Measurements from ENCODE around the gene FARS2.
"Not testable (repeated sequence)": the region's sequence is repeated elsewhere in the genome, so short reads cannot be mapped to it uniquely, and the experiment has no call there.

Gene FARS2

DNA sequence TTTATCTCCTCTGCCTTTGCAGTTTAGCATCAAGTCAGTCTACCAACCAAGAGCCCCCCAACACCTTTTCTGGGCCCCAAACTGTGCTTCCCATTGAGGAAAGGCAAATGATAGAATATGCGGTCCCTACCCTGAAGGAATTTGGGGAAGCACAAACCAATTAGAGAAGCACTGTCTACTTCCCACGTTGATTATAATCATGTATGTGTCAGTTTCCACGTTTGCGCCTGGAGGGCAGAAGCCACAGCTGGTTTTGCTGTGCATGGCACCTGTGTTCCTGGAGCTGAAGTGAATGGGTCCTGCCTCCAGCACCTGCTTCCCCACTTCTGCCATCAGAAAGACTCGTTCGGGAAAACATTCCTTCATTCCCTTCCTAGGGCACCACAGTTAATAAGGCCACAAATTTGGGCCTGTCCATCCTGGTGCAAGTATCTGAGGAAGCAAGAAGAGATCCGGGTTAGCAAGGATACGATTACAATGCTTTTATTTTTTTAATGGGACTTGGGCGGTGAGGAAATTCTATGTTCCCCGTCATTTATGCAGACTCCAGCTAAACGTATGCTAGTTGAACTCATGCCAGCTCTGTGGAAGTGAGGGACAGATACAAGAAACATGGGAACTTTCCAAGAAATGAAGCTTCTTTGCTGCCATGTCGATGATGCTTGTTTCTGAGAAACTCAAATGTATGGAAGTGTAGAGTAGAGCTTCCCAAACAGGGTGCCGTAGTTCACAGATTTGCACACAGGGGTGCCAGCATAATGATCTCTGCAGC lies 411.9 kb downstream of the FARS2 start:
- DNase-seq = no peak

DNA sequence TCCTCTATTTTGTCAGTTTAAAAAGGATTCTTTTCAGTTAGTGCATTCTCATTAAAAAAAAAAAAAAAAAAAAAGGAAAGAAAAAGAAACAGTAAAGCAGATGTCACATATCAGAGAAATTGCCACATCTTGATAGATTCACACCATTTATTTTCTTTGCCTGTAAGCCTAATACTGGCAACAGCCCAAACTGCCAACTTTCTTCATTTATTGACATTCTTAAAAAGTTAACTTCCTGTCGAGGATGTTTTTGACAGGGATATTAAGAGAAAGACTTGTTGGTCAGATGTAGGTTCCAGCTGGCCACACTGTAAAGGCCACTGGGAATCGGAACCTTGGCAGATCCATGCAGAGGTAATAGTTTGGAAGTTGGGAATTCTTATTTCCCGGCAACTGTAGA lies 412.8 kb downstream of the FARS2 start:
- no peak for DNase-seq

DNA sequence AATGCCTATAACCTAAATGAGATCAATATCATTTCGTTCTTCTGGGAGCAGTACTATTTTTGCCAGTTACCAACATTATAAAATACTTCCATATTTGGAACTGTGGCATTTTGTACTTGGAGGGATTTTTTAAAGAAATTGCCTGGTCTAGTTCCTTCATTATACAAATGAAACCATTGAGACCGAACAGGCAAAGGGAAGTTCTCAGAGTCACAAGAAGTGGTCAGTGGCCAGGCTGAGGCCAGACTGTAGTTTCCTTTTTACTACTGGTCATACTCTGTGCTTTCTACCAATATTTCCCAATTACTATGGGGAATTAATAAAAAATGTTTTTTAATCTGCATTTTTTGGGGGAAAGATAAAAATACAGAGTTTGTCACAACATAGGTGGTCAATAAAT lies 413.4 kb downstream of the FARS2 start:
- DNase-seq = no peak

GRCh38 chr6:5676701-5677100 lies 415.4 kb downstream of the FARS2 start:
- DNase-seq = no peak

GRCh38 chr6:5677219-5678000 lies 416.1 kb downstream of the FARS2 start:
- no peak for DNase-seq

GRCh38 chr6:5679270-5679669 lies 418.0 kb downstream of the FARS2 start:
- DNase-seq = no peak

GRCh38 chr6:5679691-5680090 lies 418.4 kb downstream of the FARS2 start:
- no peak for DNase-seq

DNA sequence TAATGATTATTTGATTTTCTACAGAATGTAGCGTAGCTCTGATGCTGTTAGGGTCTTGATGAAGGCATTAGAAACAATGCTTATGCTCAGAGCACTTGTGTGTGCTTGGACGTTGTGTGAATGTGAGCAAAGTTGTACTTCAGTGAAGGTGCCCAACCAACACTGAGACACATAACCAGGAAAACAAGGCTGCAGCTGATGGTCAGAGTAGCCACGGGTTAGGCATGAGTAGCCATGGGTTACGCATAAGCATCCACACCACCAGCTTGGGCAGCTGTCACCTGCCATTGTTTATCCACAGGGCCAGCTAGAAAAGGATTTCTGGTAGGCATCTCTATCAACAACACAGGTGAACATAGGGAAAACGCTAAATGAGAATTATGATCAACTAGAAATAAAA lies 418.8 kb downstream of the FARS2 start:
- no peak for DNase-seq

DNA sequence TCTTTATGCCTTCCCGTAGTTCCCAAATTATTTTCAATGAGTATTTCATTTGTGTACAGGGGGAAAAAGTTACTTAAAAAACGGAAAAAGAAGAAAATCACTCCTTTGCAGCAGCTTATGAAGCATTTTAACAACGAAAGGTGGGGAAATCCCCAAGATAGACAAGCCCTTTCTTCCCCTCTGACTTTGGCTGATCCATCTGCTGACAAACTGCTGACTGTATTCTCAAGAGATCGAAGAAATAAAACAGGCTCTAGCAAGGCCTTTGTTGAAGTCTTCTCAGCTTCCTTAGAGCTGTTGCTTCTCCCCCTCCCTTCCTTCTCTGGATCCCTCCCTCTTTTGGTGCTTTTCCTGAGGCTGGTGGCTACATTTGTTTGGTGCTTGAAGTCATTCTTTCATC lies 420.2 kb downstream of the FARS2 start:
- DNase-seq = no peak

DNA sequence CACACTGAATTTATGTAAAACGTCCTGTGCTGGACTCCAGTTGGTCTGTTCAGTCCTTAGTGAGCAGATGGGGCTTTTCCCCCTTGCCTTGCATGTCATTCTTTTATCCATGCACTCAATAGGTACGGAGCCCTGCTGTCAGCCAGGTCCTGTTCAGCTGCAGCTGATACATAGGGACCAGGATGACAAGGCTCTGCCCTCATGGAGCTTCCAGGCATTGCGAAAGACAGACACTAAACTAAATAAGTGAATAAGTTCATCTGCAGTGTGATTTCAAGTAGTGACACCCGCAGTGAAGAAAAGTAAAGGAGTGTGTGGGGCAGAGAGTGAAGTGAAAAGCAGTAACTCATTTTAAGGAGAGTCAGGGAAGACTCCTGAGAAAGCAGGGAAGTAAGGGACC lies 421.2 kb downstream of the FARS2 start:
- DNase-seq = no peak

DNA sequence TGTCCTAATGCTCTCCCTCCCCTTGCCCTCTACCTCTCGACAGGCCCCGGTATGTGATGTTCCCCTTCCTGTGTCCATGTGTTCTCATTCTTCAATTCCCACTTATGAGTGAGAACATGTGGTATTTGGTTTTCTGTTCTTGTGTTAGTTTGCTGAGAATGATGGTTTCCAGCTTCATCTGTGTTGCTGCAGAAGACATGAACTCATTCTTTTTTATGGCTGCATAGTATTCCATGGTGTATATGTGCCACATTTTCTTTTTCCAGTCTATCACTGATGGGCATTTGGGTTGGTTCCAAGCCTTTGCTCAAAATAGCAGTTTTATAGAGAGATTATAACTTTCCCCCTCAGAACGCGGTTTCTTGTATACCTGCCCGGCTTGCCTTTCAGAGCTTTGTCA lies 422.4 kb downstream of the FARS2 start:
- not testable (repeated sequence) for DNase-seq

- DNase-seq = no peak
Observed at GRCh38 chr6:5684320-5685053, 423.2 kb downstream of the FARS2 start.

GRCh38 chr6:5693225-5694145 lies 432.2 kb downstream of the FARS2 start:
- no peak for DNase-seq

DNA sequence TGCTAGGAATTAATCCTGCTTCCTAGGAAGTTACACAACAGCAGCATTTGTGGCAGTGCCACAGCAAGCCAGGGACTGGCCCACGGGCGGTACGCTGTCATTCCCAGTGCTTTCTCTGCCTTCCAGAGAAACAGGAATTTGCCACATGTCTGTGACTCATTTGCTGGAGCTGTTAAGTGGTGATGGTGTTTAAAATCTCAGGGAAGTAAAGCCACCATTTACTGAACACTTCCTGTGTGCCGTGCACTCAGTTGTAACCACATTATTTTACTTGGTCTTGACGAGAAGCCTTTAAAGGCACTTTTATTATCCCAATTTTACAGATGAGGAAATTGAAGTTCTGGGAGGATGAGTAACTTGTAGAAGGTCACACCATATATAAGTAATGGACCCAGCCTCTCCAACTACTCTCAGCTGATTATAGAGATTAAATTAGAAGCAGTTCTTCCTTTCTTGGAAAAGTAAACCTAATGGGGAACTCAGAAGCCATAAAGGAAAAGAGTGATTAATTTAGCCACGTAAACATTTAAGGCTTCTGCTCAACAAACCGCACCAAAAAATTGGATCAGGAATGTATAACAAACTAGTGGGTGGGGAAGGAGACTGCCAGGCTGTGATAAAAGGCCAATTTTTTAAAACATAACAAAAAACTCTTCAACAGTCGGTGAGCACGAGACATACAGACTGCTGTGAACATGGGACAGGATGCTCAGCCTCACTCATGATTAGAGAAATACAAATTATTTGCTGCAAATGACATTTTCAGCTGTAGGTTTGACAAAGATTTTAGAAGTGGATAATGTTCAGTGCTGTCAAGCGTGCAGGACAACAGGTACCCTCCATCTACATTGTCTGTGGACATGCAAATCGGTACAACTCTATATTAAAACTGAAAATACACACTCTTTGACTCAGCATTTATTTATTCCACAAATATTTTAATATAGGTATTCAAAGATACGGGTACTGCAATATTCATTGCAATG lies 434.2 kb downstream of the FARS2 start:
- DNase-seq = no peak

DNA sequence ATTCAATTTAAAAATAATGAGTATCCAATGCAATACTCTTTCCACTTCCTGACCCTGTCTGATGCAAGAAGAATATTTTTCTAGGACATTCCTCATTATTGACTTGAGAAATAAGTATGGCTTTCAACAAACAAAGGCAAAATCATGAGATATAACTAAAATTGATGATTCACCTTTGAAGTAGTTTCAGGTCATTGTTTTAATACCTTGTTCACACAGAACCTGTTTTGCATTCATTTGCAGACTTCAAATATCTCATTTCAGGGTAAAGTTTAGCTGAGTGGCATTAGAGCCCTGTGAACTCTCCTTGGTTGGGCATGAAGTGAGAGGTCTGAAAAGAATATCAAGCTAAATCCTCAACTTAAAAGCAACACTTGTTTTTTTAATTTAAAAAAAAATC lies 436.2 kb downstream of the FARS2 start:
- no peak for DNase-seq

GRCh38 chr6:5698318-5698717 lies 437.0 kb downstream of the FARS2 start:
- no peak for DNase-seq

- DNase-seq = not testable (repeated sequence)
Observed at GRCh38 chr6:5699064-5699463, 437.8 kb downstream of the FARS2 start.

GRCh38 chr6:5701174-5701573 lies 439.9 kb downstream of the FARS2 start:
- DNase-seq = no peak

DNA sequence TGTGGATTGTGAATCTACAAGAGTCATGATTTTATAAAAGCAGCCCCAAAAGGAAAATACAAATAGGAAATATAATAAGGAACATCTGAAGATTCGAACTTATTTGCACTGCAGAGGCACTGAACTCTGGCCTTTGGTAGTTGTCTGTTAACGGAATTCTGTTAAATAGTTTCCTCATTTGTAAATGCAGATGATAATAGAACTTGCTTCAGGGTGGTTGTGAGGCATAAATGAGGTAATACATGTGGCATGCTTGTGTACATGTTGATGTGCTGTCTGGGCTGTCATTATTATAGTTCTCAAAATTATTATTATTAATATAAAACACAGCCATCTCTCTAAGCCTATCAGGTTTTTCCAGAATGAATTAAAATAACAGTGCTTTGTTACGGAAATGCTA lies 443.4 kb downstream of the FARS2 start:
- DNase-seq = no peak

- DNase-seq = no peak
Observed at GRCh38 chr6:5705252-5705651, 443.9 kb downstream of the FARS2 start.
